Glomerular visceral epithelial cell (primary cell): ENCODE measurements around the gene LYRM4.

Source experiments
- DNase-seq: peaks from one replicate; pipeline ENCODE4 v3.0.0-alpha.2; 2016; ENCODE audit errors: extremely low spot score

The LYRM4 gene

DNA sequence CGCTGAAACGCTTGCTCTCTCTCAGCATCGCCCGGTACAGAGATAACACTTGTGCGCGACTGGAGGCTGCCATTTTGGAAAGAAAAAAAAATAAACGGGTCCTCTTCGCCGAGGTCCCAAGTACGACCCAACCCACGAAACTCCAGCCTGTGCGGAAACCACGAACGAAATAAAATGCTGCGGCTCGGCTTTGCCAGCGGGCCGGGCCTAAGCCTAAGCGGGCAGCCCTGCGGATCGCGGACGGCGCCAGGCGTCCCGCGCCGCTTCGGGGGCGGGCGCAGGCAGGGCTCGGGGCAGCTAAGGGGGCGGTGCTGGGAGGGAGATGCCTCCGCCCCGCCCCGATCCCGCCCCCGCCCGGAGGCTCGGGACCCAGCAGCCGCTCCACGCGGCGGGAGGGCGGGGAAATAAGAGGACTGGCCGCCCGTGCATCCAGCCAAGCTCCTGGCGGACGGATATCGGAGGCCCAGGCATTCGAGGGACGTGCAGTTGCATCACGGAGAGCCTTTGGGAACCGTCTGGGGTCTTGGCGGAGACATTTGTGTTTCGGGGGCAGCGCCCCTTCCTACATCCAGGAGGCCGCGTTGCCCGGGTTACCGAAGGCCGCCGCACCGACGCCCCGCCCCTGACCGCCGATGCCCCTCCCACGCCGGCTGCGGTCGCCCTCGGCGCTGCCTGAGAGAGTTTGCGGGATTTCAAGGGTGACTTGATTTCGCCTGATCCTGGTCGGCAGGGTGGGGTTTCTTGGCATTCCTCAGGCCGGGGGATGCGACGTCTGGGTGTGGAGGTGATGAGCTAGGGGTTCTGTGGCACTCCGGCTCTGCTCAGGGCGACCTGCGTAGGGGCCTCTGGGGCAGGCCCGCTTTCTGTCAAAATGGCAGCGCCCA lies at the start of gene LYRM4, which contains the start of gene FARS2:
LYRM4 (minus strand) TSS at position 290 of the 884 bp plus-strand sequence; CDS start at position 73, 217 bp downstream.
FARS2 (plus strand) TSS at position 853 of the 884 bp plus-strand sequence.
- peak; percentile 89 for DNase-seq

DNA sequence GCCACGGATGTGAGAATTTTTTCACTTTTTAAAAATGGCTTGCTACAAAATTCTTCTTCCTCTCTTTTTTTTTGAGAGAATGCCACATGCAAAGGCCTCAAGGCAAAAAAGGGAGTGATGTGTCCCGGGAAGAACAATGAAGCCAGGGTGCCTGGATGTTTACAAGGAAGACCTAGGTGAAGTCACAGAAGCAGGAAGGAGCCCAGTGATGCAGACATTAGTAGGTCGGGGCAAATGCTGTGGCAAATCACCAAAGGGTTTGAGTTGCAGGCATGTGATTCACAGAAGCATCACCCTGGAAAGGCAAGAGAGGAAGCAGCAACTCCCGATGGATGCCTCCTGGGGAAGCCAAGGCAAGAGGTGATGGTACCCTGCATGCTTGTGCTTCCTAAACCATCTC lies 47.3 kb upstream of the LYRM4 start:
- no peak for DNase-seq

DNA sequence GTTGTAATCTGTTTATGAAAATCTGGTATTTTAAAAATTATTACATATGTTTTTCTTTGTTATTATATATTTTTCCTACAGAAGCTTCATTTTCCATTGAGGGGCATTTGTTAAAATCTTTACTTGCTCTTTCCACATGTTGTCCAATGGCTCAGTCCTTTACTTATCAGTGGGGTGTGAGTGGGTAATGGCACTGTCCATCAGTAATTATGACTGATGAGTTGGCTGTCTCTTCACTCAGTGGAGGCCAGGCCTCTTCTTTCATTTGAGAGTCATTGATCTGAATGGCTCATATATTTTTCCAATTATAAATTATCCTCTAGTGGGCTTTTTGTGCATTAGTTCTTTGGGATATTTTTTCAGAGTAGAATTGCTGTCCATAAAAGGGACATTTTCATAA lies 46.3 kb upstream of the LYRM4 start:
- no peak for DNase-seq

DNA sequence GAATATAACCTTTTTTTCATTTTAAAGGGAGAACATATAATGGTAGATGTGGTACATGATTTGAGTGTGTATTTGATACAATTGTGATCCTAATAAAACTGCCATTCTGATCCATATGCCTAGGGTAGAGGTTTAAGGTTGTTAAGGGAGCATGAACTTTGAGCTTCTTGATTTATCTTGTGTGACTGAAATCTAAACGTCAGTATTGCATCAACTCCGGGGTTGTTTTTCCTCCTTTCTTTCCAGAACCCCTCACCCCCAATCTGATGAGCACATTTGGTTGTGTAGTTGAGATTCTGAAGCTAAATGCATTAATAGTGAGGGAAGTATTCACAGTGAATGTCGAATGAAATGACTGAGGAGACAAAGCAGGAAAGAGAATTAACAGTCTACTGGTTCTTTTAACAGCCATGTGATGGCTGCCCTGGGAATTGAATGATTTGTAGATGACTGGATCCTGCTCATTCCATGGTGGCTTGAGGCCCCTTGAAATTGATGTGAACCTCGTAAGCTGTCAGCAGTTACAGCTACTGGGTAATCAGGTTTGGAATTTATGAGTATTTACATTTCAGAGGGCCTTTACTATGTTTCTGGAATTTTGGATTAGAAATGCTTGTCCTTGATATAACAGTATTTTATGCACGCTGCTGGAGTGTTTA lies 45.3 kb upstream of the LYRM4 start:
- no peak for DNase-seq

DNA sequence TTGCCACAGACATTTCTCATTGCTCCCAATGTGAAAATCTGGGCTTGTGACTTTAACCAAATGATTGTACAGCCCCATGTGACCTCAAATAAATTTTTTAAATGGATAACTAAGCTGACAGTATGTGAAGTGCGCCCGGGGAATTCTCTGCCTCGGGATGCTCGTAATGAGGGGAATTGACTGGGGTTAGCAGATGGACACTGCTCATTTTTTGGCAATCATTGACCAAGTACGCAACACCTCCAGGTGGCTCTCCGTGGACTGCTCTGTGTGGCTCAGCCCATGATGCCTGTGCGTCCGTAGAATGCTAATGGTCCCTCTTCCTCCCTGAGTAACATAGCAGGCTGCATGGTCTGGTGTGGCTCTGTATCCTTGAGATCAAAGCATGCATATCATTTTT lies 42.9 kb upstream of the LYRM4 start:
- DNase-seq = no peak

DNA sequence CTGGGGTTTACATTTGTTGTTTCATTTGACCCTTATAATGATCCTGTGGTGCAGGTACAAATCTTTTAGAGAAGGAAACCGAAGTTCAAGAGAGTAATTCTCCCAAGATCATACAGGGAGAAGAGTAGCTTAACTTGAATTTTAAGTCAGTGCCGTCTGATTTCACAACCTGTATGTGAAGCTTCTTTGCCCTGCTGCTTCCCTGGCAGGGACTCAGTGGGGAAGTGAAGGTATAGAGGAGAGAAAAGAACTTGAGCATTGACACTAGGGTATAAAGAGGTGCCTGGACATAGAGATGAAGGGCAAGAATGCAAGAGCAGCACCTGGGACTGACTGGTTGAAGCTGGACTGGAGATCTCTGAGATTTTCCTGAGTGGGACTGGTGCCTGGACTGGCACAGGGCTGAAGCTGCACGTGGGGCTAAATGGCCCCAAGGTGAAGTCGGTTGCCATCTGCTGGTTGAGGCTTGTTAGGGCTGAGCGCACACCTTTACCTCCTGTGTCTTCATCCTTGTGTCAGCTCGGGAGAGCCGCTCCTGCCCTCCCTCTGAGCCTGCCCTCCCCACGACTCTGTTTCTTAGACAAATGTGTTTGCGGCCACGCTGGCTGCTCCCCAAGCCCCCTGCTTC lies 42.4 kb upstream of the LYRM4 start:
- peak; percentile 69 for DNase-seq

DNA sequence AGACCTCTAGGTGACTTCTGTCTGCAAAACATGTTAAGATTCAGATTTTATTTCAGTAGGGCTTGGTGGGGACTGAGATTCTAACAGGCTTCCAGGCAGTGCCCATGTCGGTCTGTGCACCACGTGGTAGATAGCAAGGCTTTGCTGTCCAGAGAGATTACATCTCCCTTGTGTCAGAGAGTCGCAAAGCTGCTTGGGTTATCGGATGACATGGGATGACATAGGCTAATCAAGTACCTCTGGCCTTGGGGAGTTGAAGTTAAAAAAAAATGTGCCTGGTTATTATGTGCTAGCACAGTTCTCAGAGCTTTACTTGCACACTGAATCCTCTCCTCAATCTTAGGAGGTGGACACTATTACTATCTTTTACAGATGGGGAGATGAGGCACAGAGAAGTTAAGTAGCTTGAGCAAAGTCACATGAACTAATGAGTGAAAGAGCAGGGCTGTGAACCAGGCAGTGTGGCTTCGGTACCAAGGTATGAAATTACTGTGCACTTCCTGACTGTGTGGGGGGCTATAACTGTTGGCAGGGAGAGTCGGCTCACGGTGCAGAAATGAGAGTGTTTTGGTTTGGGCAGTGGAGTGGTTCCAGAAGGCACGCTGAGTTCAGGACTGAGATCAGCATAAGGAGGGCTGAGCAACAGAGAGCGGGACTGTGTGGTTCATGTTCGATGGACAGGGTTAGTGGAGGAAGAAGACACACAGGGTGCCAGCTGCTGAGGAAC lies 41.6 kb upstream of the LYRM4 start:
- peak; percentile 18 for DNase-seq

DNA sequence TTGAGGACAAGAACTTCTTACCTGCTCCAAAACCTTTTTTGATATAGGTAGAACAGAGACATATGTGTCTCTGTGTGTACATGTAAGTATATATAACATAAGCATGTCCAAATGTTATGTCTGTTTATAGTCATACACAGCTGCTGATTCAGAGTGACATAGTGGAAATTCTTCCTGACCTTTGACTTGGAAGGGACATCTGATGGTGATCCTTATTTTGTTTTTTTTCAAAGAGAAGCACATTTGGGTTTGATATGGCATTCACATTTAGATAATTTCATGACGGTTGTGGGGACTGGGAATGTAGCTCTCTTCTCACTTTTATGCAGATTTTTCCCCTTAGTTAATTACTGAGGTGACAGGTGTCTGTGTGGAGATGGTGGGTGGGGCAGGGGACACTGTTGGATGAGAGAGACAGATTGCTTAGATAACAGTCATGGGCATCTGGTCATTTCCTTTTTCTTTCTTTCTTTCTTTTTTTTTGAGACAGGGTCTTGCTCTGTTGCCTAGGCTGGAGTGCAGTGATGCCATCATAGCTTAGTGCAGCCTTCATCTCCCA lies 39.5 kb upstream of the LYRM4 start:
- DNase-seq = no peak

DNA sequence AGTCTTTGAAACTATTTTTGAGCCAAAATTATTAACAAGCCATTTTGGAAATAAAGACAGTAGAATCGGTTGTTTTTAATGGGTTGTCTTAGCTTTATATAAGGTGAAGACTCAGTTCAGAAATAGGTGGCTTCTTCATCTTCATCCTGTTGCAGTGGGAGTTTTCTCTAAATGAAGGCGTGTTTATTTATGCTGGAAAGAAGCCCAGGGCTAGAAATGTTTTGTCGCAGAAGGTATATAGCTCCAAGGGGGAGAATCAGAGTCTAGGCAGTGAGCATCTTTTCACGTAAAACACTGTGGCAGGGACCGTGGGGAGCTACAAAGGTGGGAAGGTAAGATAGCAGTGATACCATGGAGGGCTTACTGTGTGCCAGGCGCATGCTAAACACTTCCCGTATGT lies 34.9 kb upstream of the LYRM4 start:
- DNase-seq = no peak

DNA sequence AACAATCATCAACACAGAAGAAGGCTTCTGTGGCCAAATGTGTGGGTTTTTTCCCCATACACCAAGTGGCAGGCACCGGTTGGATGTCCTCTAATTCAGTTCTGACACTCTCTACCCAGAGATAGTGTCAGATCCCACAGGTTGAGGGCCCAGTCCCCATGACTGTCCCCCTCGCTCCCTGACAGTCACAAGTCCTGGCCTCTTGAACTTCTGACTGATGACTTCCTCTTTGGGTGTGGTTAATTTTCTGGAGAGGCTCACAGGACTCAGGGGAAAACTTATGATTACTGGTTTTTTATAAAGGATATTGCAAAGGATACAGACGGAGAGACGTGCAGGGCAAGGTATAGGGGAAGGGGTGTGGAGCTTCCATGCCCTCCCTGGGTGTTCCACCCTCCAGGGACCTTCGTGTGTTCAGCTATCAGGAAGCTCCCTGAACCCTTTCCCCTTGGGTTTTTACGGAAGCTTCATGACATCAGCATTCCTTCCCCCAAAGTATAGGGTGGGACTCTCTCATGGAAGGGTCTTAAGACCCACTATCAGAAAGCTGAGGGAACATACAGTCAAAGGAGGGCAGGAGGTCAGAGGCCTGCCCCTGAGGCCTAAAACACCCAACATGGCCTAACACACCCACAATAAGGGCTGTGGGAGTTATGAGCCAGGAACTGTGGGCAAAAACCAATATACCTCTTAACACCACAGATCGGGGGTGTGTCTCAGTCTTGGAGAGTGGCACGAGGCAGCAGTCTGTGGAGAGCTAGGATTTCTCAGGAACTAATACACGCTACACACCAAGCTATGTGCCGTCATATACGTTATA lies 33.9 kb upstream of the LYRM4 start:
- DNase-seq = no peak

DNA sequence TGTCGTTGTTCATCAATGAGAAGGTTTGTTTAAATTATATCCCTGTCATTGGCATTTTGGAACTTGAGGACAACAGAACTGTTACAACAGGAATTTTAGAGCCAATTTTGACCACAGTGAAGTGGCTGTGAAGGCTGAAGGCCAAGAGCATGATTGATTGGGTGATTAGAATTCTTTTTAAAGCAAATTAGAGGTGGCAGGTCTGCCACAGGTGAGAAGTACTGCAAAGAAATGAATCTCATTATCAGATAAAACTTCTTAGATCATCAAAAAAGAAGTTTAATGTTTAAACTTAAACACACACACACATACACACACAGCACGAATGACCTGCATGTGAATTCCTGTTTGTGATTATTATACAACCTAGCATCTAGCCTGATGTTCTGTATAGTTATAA lies 32.9 kb upstream of the LYRM4 start:
- no peak for DNase-seq

DNA sequence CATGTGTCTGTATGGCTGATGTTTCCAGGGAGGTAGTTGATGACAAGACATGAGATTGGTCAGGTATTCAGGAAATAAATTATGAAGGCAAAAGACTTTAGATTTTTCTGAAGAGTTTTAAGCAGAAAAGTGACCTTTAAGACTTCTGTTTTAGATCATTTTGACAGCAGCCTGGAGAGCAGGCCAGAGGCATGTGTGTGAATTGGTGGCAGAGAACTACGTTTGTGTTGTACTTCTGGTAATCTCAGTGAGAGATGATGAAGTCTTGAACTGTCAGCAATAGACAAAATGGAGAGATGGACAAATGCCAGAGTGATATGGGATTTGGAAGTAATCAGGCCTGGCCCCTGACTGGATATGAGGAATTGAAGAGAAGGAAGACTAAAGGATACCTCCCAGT lies 31.4 kb upstream of the LYRM4 start:
- no peak for DNase-seq

DNA sequence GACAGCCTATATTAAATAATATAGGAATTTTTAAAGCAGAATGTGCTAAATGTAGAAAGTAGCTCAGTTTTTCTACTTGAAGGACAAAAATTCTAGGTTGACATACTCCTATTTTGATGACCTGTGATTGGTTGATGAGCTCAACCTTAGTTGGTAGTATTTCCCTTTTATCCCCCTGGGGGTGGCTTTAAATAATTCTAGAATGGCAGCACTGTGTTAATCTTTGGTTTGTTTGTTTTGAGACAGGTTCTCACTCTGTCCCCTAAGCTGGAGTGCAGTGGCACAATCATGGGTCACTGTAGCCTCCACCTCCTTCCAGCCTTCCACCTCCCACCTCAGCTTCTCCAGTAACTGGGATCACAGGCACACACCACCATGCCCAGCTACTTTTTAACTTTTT lies 29.8 kb upstream of the LYRM4 start:
- DNase-seq = no peak

DNA sequence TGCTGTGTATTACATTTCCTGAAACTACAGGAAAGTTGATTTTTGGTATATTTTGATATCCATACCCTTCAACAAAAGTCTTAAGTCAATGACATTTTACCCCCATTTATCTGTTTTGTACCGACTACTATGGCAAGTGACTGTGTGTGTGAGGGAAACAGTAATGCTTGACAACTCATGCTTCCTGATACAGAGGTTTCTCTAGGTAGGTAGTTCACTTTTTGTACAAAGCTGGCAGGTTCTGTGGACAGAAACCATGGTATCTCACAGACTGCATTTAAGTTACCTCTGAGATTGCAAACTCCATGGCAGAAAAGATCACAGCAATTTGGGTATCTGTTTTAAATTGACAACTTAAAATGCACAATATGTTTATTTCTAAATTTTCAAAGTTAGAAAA lies 29.3 kb upstream of the LYRM4 start:
- DNase-seq = no peak

DNA sequence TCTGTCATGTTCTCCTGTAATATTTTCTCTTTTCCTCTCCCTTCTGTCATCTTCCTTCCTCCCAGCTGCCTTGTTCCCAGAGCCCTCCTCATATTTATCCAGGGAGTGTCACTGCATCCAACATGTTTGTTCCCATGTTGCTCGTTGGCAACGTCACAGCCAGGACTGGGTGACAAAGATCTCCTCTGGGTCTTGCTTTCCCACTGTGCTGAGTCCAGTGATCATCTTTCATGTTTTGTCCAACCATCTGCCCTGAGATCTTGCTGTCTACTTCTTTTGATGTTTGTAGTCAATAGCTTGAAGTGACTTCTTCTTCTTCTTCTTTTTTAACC lies 27.2 kb upstream of the LYRM4 start:
- DNase-seq = no peak

DNA sequence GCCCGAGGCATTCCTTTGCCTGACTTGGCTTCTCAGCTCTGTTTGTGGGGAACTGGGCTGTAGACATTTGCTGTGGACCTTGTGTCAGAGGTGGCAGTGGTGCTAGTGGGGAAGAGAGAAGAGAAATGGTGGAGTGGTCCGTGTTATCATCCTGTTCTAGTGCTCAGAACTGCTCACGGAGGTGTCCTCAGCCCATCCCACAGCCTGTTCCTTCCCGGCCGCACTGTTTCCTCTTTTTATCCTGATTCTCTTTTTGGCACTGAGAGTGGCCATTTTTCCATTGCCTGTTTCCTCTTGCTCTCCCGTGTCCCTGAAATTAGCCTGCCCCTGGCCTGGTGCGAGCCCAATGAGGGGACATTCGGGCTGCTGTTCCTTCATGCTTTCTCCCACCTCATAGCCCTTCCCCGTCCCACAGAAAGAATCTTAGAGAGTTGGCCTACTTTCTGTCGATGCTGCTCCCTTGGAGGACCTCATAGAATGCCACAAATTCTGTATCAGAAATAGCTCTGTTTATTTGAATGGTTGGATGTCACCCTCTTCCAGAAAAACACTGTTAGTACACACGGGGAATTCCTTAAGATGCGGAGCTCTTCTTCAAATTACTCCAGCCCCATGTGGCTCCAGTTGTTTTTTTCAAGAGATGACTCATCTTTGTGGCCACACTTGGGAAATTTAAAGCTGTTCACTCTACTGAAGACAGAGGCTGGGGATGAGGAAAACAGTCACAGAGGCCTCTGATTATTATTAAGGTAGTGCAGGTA lies 26.6 kb upstream of the LYRM4 start:
- peak; percentile 67 for DNase-seq

DNA sequence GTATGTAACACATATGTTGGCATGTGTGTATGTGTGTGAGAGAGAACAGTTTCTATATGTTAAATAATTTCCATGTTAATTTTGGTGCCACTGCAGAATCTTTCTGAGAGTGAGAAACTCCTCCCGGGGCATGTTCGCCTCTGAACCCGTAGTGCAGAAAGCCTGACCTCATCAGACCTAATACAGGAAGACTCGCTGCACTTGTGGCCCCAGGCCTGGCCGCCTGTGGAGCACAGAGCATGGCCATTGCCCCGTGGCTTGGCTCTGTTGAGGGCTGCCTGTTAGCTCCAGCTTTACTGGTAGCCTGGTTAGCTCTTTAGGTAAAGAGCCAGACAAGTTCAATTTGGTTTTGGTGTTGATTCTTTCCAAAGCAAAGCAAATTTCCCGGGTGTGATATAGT lies 26.0 kb upstream of the LYRM4 start:
- DNase-seq = no peak

DNA sequence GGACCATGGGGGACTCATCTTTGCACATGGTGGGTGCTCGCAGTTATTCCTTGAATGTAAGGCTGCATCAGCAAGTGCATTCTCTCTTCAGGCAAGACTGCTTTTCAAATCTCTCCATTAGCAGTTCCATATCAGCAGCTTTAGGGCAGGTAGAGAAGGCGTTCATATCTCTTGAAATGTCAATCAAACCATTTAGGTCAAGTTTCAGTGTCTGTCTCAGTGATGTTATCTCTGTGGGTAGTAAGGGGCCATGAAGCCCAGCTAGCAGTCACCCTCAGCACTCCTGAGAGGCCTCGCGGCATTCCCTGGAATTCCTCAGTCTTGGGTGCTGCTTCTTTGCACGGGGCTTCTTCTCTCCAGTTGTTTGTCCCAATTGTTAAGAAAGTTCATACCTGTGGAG lies 24.8 kb upstream of the LYRM4 start:
- no peak for DNase-seq

DNA sequence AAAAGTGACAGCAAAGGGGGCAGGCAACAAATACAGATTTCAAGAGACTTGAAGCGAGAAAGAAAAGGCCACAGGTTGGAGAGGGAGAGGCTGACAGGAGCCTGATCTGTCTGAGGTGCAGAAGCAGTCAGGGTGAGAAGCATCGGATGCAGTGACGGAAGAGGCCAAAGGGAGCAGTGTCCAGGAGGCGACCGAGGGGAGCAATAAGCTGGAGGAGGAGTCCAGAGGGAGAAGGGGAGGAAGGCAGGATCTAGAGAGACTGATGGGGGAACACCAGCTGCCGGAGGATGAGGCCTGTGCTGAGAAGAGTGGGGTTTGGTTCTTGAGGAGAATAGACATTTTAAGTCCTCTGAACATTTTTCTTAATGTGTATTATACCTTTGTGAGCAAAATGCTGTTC lies 24.3 kb upstream of the LYRM4 start:
- DNase-seq = no peak

DNA sequence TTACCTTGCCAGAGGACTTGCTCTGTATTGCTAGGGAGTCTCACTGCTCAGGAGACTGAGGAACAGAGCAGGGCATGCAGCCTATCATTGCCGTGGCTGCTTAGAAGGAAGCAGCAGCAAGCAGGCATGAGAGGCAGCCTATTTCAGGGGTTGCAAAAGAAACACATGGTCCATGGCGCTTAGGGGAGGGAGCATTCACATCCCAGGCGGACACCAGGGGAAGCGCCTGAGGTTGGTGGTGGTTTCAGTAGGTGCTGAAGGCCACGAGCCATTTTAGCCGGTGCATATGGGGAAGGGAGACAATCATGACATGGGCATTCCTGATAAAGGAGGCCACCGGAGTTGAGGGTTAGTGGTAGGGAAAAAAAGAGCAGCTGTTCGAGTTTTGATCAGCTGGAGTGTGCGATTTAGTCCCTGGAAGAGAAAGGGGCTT lies 21.5 kb upstream of the LYRM4 start:
- no peak for DNase-seq
